Lower leg skin (tissue), 4 donors: Measurements from ENCODE around the gene DECR2. TPM values are rescaled to one million over a fixed set of nuclear protein-coding genes. Genes with fewer than 3 reads are reported as not detected.
"Not testable (repeated sequence)": the region's sequence is repeated elsewhere in the genome, so short reads cannot be mapped to it uniquely, and the experiment has no call there.

Source experiments
- DNase-seq, 2 donors: peaks; one replicate each; pipeline ENCODE4 v3.0.0-alpha.2; 2019; ENCODE audit warnings: low spot score in 2 of 2
- H3K4me3 ChIP-seq: fragments of 200-600 bp; sonication (generic); 2 replicates; pipeline ENCODE4 v1.5.1; 2017; ENCODE audit warnings: mild to moderate bottlenecking, low read depth; ENCODE audit not compliant: poor library complexity, severe bottlenecking
- POLR2A ChIP-seq, 2 donors: fragments of 450-650 bp; IDR thresholded peaks; one replicate each; pipeline ENCODE4 v1.6.1; 2016 to 2017; ENCODE audit warnings: antibody characterized with exemption in 2 of 2, mild to moderate bottlenecking in 1 of 2, moderate library complexity in 1 of 2
- WGBS, 2 donors: methylation state at CpG; one replicate each; pipeline ENCODE4 v1.1.5; 2018; 5-methylcytosine and 5-hydroxymethylcytosine counted together
- intact Hi-C: fragments of 100-400 bp; cut with DNase I; formaldehyde crosslinking; loops from one replicate; pipeline ENCODE4 v1.15.0; 2023; ENCODE audit warnings: low total_unique reads
- total RNA-seq, 4 donors: library from RNA; depleted of rRNA; stranded (reverse); fragments of >200 nt; gene quantifications; one replicate each; pipeline ENCODE4 v1.1.0, GENCODE V29; 2016
- TF ChIP-seq, protein P1 (sequence below), 3 donors: fragments of 450-650 bp; IDR thresholded peaks; one replicate each; pipeline ENCODE4 v1.5.1; 2016; ENCODE audit warnings: antibody characterized with exemption in 3 of 3, mild to moderate bottlenecking in 3 of 3, moderate library complexity in 2 of 3

Gene DECR2
- total RNA-seq, 4 donors from 2014 or later = 14.0 to 21.0 (median 18.8) TPM

GRCh38 chr16:411576-412265 lies 10.0 kb downstream of the DECR2 start:
- no peak for TF ChIP-seq POLR2A (IDR thresholded peaks at IDR 0.05)
- TF ChIP-seq, protein P1, sequence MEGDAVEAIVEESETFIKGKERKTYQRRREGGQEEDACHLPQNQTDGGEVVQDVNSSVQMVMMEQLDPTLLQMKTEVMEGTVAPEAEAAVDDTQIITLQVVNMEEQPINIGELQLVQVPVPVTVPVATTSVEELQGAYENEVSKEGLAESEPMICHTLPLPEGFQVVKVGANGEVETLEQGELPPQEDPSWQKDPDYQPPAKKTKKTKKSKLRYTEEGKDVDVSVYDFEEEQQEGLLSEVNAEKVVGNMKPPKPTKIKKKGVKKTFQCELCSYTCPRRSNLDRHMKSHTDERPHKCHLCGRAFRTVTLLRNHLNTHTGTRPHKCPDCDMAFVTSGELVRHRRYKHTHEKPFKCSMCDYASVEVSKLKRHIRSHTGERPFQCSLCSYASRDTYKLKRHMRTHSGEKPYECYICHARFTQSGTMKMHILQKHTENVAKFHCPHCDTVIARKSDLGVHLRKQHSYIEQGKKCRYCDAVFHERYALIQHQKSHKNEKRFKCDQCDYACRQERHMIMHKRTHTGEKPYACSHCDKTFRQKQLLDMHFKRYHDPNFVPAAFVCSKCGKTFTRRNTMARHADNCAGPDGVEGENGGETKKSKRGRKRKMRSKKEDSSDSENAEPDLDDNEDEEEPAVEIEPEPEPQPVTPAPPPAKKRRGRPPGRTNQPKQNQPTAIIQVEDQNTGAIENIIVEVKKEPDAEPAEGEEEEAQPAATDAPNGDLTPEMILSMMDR (IDR thresholded peaks at IDR 0.05) = no peak
- WGBS, 2 donors = 91 to 94% methylated on average over 22 to 26 of the region's 26 CpGs
- no peak overlapping the region for H3K4me3 ChIP-seq
- no peak for DNase-seq
- intact Hi-C loops = no loop called here

GRCh38 chr16:414395-415169 lies 12.9 kb downstream of the DECR2 start:
- no peak for DNase-seq
- WGBS, 2 donors = 79 to 87% methylated on average over 21 of the region's 21 CpGs
- intact Hi-C loops = no loop called here
- TF ChIP-seq, protein P1 (IDR thresholded peaks at IDR 0.05) = no peak
- no peak for TF ChIP-seq POLR2A (IDR thresholded peaks at IDR 0.05)
- no peak overlapping the region for H3K4me3 ChIP-seq

GRCh38 chr16:415170-415498 lies 13.4 kb downstream of the DECR2 start:
- intact Hi-C loops, DNase-seq, H3K4me3 ChIP-seq: not testable (repeated sequence)
- 82 to 92% methylated on average over 3 of the region's 3 CpGs for WGBS, 2 donors

DNA sequence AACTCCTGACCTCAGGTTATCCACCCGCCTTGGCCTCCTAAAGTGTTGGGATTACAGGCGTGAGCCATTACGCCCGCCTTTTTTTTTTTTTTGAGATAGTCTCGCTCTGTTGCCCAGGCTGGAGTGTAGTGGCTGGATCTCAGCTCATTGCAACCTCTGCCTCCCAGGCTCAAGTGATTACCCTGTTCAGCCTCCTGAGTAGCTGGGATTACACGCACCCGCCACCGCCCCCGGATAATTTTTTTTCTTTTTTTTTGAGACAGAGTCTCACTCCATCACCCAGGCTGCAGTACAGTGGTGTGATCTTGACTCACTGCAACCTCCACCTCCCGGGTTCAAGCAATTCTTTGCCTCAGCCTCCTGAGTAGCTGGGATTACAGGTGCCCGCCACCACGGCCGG lies 20.5 kb downstream of the DECR2 start:
- H3K4me3 ChIP-seq, DNase-seq, intact Hi-C loops: not testable (repeated sequence)
- WGBS, 2 donors = 92 to 96% methylated on average over 13 of the region's 13 CpGs

DNA sequence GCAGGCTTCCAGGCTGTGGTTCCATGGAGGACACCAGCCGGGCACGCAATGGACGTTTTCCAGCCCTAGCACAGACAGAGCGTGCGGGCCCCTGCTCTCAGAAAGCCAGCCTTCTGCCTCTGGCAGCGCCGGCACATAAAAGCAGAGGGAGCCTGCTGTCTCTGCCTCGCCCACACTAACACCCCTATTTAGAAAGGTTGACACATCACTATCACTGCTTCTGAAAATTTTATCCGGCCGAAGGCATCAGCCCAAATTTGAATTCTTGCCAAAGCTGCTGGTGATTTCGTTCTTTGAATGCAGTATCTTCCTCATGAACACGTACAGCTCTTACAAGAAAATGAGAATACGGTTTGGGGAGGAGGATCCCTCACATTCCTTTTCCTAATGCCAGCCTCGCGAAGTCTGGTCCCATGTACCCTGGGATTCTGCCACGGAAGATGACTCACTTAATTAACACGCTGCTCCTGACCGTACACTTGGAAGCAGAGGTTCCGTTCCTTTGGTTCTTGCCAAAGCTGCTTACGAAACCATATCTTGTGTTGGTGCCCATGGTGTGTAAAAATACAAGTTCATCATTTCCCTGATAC lies 22.4 kb downstream of the DECR2 start:
- TF ChIP-seq POLR2A (IDR thresholded peaks at IDR 0.05) = no peak
- TF ChIP-seq, protein P1 (IDR thresholded peaks at IDR 0.05) = no peak
- DNase-seq = peak; percentile 89 to 94
- intact Hi-C loops = no loop called here
- H3K4me3 ChIP-seq = no peak overlapping the region
- 15 to 28% methylated on average over 20 of the region's 20 CpGs for WGBS, 2 donors

DNA sequence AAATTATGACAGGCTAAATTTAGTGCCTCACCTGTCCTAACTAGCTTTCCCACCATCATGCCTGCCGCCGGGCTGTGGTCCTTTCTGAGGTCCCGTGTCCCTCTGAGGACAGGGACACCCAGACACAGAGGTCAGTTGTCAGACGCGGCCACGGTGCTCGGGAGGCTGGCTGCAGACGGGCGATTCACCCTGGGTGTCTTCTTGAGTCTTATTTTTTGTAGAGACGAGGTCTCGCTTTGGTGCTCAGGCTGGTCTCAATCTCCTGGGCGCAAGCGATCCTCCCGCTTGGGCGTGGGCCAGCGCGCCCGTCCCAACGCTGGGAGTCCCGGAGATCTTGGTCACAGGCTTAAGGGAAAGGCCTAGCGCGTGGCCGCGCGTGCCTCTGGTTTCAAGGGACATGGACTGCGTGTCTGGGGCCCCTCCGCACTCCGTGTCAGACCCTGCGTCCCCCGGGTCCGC lies 23.0 kb downstream of the DECR2 start:
- TF ChIP-seq, protein P1 (IDR thresholded peaks at IDR 0.05) = no peak
- TF ChIP-seq POLR2A (IDR thresholded peaks at IDR 0.05) = no peak
- peak; percentile 36 to 92 for DNase-seq
- WGBS, 2 donors = 2 to 11% methylated on average over 24 to 30 of the region's 31 CpGs
- intact Hi-C loops = no loop called here
- peak overlapping the region; percentile 28 for H3K4me3 ChIP-seq
